Right hindlimb (tissue), 1 donor: Measurements from ENCODE around the gene TBC1D10A.

Experiments
- DNase-seq: peaks from one replicate; pipeline ENCODE4 v3.0.0-alpha.2; 2018

The TBC1D10A gene

DNA sequence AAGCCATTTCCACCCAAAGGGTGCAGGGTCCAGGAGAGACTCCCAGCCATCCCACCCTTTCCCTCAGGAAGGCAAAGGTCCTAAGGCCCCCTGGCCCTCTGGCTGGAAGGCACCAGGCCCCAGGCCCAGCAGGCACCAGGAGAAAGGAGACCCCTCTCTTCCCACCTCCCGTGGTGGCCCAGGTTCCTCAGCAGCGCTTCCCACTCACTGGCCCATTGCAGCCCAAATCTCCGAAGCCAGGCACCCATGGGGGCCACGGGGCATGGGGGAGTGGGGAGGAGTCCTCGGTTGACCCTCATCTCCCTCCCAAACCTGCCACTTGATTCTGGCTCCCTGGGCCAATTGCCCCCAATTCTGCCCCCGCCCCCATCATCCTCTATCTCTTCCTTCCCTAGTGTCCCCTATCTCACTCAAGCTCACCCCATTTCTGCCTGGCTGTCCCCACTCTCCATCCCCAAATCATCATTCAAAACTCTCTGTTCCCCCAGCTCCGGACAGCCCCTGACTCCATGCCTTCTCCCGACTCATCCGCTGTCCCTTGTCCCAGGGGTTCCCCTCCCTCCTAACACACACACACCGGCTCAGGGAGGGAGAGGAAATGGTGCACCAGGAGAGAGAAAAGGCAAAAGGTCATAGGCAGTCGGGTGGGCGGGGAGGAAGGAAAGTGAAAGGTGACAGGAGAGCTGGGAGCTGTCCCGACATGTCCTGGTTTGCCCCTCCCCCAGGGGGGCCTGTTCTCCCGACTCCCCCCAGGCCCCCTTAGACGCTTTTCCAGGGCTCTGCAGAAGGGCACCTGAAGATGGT lies 81.4 kb downstream of the TBC1D10A start:
- DNase-seq, result no peak

DNA sequence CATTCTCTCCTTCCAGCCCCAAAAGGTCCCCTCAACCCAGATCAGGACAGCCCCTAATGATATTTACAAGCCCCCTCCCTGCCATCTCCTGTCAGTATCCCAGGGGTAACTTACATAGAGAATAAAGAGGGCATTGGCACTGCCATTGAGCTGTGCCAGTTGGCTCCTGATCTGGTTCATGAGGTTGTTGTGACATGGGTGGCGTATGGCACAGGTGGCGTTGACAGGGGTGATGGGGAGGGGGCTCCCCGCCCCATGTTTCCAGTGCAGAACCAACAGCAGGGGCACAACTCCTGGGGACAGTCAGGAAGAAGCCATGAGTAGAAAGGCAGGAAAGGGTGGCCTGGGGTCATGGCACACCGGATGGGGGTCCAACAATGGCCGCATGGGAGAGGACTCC lies 82.1 kb downstream of the TBC1D10A start:
- DNase-seq, result no peak

DNA sequence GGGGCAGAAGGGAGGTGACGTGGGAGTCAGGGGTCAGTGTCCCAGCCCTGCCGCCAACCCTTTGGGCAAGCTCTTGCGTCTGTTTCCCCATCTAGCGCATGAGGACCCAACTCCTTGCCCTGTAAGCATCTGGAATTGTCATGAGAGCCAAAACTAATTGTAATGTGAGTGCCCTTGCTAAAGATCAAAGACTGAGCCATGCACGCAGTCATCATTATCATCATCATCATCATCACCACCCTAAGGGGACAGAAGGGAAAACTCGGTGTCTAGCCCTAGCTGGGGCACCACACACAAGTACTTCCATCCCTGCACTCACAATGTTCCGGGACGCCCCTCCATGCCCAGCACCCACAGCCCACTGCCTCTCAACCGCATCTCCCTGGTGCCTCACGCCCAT lies 82.7 kb downstream of the TBC1D10A start:
- DNase-seq, result no peak

DNA sequence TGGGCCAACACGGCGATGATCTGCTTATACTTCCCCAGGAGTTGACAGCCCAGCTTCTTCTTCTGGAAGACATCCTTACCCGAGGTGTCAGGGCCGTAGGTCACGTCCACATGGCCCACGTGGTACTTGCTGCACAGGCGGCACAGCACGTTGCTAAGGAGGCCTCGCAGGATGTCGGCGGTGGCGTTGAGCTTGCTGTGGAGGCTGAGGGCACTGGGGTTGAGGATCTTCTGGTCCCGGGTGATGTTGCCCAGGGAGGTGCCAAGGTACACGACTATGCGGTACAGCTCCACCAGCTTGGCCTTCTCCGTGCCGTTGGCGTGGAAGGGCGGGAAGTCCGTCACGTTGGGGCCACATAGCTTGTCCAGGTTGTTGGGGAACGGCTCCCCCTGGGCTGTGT lies 83.1 kb downstream of the TBC1D10A start:
- no peak for DNase-seq
